IPS DF 19.7 (cell line): ENCODE measurements around the gene ZNF30.
"Not testable (repeated sequence)": the region's sequence is repeated elsewhere in the genome, so short reads cannot be mapped to it uniquely, and the experiment has no call there.

Experiments
- DNase-seq: peaks from one replicate; pipeline ENCODE4 v3.0.0-alpha.2; 2013; ENCODE audit warnings: low read depth, low spot score

Gene ZNF30

DNA sequence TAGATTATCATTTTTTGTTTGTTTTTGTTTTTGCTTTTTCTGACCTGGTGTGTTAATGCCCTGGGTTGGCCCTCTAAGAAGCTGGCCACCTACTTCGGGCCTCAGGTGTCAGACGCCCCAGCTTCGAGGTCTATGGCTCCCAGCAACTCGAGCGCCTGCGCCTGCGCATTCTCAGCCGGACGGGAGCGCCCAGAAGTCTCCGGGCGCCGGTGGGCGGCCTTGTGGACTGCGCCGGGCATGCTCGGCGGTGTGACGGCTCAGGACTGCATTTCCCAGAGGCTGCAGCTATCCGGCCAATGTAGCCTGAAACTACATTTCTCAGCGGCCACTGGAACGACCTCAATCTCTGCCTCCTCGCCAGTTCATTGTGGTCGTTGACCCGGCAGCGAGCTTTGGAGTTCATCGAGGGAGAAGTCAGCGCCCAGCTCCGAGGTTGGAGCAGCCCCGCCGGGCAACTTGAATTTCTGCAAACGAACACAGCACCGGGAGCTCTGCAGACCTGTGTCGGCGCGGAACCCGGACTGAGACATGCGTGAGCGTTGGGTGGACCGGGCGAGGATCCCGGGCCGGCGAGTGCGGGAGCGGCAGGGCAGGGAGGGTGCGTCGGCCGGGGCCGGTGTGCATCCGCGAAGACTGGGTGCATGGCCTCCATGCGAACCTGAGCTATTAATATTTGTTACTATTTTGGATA is at the start of gene ZNF30:
Gene ZNF30 (plus strand): TSS at position 219 of the 691 bp plus-strand sequence. CDS start 3,045 bp downstream, outside the sequence.
- DNase-seq = peak; percentile 77

DNA sequence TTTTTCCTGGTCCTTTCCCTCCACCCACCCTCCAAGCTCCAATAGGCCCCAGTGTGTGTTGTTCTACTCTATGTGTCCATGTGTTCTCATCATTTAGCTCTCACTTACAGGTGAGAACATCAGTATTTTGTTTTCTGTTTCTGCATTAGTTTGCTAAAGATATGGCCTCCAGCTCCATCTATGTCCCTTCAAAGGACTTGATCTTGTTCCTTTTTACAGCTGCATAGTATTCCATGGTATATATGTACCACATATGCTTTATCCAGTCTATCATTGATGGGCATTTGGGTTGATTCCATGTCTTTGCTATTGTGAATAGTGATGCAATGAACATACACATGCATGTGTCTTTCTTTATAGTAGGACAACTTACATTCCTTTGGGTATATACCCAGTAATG is 47.1 kb upstream of the ZNF30 start:
- no peak for DNase-seq

DNA sequence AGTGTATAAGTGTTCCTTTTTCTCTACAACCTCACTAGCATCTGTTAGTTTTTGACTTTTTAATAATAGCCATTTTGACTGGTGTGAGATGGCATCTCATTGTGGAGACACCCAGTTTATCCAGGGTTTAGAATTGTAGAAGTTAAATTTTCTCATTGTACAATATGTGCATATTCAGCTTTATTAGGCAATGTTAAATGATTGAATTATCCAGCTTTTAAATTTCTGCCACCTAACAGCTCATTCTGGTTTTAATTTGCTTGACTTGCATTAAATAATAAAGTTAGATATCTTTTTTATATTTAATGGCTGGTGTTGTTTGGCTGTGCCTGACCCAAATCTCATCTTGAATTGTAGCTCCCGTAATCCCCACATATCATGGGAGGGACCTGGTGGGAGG is 46.7 kb upstream of the ZNF30 start:
- DNase-seq = no peak

DNA sequence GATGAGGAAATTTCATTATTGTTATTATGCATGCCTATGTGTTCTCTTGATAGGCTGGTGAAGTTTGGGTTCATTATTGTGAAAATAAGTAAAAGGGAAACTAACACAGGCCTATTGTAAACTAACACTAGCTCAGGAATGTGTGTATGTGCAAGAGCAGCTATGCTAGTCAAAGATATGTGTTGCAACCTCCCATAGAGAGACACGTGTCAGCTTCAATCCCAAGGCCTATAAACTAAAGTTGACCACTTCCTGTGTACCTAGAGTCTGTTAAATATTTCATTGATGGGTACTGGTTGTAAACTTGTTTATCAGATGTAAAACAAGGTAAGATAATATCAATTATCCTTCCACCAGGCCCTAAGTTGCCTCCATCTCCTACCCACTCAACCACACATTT is 44.7 kb upstream of the ZNF30 start:
- no peak for DNase-seq

GRCh38 chr19:34888091-34888490 is 38.6 kb upstream of the ZNF30 start:
- DNase-seq = no peak

DNA sequence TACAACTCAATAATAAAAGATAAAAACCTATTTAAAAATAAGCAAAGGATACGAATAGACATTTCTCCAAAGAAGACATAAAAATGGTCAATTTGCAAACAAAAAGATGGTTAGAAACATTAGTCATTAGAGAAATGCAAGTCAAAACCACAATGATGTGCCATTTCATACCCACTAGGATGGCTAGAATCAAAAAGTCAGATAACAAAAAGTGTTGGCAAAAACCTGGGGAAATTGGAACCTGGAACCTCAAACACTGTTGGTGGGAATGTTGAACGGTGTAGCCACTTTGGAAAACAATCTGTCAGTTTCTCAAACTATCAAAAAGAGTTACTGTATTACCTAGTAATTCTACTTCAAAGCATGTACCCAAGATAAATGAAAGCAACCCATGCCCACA is 26.5 kb upstream of the ZNF30 start:
- no peak for DNase-seq

DNA sequence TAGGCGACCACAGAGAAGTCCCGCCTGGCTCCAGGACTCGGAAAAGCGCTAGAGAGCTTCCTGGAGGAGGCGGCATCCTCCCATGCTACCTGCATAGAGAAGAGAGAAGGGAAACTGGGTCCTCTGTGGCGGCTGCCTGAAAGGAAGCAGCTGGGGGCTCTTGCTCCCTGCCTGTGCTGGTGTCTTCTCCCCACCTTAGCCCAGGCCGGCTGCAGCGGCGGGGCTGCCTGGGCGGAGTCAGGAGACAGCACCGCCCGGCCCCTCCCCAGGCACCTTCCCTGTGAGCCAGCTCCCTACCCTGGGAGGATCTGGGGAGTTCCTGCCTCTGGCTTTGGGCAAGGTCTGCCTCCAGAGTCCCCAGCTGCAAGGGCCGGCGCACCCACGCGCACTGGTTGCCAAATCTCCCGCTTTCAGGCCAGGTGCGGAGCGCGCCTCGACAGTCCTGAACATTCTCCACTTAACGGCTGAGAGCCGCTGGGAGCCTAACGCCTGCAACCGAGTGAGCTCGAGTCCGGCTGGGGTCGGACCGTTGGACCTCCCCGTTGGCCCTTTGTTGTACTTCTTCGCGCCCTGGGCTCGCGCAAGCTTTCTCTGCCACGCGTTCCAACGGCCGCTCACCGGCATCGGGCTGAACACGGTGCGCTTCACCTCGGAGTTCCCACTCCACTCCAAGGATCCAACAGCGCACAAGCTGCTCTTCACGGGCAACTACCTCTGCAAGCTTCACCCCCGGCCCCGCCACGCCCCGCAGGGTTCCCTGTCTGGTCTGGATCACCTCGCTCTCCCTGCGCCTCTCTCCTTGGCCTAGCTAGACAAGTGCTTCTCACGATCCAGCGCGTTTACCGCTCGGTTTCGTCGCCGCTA is 21.8 kb upstream of the ZNF30 start:
- no peak for DNase-seq

DNA sequence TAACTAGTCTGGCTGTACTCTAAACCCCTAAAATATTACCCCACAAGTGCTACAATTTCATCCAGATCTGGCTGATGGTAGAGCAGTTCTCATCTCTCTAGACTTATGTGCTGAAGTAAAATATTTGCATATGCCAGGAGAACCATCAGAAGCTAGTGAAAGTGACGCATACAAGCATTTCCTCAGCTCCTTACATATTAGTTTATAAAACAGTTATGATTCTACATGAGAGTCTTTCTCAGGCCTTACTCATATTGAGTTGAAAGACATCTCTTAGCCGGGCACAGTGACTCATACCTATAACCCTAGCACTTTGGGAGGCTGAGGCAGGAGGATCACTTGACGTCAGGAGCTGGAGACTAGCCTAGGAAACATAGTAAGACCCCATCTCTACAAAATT is 15.9 kb upstream of the ZNF30 start:
- DNase-seq = no peak

- DNase-seq = not testable (repeated sequence)
Observed at GRCh38 chr19:34917144-34917543, 9.6 kb upstream of the ZNF30 start.

GRCh38 chr19:34918190-34918589 is 8.5 kb upstream of the ZNF30 start:
- no peak for DNase-seq

DNA sequence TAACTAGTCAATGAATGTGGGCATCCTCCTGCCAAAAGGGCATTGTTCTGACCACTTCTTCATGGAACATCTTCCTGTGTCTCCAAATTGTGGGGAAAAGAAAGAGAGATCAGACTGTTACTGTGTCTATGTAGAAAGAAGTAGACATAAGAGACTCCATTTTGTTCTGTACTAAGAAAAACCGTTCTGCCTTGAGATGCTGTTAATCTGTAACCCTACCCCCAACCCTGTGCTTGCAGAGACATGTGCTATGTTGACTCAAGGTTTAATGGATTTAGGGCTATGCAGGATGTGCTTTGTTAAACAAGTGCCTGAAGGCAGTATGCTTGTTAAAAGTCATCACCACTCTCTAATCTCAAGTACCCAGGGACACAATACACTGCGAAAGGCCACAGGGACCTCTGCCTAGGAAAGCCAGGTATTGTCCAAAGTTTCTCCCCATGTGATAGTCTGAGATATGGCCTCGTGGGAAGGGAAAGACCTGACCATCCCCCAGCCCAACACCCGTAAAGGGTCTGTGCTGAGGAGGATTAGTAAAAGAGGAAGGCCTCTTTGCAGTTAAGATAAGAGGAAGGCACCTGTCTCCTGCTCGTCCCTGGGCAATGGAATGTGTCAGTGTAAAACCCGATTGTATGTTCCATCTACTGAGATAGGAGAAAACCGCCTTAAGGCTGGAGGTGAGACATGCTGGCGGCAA is 6.5 kb upstream of the ZNF30 start:
- DNase-seq = not testable (repeated sequence)

GRCh38 chr19:34925278-34925855 is 1.3 kb upstream of the ZNF30 start:
- DNase-seq = no peak

GRCh38 chr19:34926361-34926684 is 380 bp upstream of the ZNF30 start:
- DNase-seq = no peak

- DNase-seq = no peak
Observed at GRCh38 chr19:34932494-34932893, 5.8 kb downstream of the ZNF30 start.

DNA sequence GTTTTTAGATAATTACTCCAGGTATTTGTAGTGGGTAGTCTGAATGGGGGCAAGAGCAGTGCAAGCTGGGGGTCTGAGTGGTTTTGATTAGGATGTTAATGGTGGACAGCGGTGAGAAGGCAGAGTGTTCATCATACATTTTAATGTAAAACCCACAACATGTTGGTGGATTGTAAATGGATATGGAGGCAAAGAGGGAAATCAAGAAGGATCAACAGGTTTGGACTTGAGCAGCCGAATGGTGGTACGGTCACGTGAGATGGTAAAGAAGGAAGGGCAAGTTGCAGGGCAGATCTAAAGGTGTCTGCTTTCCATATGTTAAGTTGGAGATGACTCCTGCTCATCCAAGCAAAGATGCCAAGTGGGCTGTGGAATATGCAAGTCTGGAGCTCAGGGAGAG is 9.5 kb downstream of the ZNF30 start:
- no peak for DNase-seq

- no peak for DNase-seq
Observed at GRCh38 chr19:34938886-34939285, 12.2 kb downstream of the ZNF30 start.

GRCh38 chr19:34943861-34944573 is 17.3 kb downstream of the ZNF30 start:
- DNase-seq = no peak

- DNase-seq = no peak
Observed at GRCh38 chr19:34953092-34953491, 26.4 kb downstream of the ZNF30 start.

DNA sequence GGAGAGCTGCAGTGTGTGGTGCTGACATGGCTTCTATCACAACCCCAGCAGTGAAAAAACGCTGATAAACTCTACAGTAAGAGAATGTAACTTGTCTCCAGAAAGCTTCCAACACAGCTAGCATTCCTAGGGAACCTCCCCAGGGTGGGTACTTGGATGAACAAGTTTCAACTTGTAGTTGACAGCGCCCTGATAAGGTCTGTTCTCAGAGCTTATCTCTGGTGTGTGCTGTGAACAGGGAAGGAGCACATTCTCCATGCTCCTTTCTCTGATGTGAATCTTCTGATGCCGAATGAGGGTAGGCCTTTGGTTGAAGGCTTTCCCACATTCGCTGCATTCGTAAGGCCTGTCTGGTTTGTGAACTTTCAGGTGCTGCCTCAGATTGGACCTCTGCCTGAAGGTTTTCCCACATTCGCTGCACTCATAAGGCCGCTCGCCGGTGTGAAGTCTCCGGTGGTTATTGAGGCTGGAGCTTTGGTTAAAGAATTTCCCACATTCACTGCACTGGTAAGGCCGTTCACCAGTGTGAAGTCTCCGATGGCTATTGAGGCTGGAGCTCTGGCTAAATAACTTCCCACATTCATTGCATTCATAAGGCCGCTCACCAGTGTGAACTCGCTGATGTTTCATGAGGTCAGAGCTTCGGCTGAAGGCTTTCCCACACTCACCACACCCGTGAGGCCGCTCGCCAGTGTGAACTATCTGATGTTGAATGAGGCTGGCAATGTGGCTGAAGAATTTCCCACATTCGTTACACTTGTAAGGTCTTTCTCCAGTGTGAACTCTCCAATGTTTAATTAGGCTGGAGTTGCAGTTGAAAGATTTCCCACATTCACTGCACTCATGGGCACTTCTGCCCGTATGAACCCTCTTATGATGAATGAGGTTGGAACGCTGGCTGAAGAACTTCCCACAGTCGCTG is 31.4 kb downstream of the ZNF30 start:
- no peak for DNase-seq

DNA sequence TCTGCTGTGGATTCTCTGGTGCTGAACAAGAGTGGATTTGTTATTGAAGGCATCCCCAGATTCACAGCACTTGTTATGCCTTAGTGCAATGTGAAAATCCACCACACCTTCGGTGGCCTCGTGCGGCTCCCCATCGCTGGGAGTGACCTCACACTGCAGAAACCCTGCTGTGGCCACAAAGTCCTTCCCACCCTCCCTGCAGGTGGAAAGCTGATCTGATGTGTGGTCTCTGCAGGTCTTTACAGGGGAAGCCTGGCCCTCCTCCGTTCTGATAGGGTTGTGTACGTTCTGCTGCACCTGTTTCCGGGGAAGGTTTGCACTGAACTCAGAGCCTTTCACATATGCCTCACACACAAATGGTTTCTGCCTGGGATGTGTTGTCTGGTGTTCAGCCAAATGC is 32.3 kb downstream of the ZNF30 start:
- no peak for DNase-seq
